Astrocyte of the spinal cord (primary cell): Measurements from ENCODE around the gene NRG2.

Source experiments
- DNase-seq: peaks from one replicate; pipeline ENCODE4 v3.0.0; 2011; ENCODE audit warnings: low read depth, low spot score
- H3K4me3 ChIP-seq: 2 replicates; pipeline ENCODE4 v1.5.1; 2011; ENCODE audit warnings: low read depth, mild to moderate bottlenecking, low read length, moderate library complexity
- CTCF ChIP-seq: IDR thresholded peaks from 2 replicates; pipeline ENCODE4 v1.5.1; 2012; ENCODE audit warnings: low read depth, mild to moderate bottlenecking, low read length, inconsistent platforms
- in situ Hi-C: cut with HindIII; loops from 2 replicates; pipeline ENCODE4 v1.10.0; 2017; ENCODE audit warnings: low sequenced_read_pairs

NRG2 gene

DNA sequence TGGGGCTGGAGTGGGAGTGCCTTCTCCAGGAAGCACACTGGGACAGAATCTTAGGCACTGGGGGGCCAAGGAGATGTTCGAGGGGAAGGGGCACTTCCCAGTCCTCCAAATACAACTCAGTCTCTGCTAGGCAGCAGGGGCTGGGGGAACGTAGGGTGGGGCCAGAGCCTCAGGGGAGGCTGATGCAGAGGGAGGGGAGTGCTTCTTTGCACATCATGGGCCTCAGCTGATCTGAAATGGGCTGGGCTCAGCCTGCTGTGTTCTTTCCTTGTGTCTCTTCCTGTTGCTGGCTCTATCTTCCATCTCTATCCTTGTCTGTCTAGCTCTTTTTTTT, 231.9 kb downstream of the NRG2 start:
- in situ Hi-C loops, result no loop called here

DNA sequence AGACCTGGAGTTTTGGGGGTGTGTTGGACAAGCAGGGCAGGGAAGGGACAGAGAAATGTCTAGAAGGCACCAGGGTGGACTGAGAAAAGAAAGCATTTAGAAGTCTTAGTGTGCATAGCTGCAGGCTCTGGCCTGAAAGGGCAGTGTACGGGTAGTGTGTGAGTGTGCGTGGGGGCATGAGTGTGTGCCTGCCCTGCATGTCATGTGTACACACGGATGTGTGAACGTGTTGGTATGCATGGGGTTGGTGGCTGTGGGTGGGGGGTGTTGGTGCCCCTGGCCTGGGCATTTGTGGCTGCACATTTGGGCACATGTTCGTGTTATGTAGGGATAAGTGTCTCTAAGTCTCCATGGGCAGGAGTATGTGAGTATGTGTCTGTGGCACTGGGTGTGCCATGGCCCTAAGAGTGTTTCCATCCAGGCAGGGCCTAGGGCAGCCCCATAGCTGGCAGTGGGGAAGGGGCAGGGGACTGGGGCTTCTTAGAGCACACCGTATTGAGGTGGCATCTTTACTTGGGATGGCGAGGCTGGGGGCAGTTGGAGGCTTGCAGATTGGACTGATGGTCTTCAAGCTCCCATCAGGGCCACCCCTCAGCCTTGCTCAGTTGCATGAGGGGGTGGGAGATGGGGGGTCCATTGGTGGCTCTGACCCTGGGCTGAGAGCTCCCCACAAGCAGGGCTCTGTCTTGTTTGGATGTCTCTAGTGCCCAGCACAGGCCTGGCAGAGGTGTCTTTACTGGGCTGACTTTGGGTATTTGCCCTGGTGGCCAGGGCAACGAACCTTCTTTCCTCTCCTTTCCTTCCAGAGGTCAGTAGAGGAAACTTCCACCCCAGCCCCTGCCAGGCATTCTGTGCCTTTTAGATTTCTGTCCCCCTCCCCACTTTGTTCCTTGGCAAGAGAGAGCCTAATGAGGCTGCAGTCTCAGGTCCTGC, 232.5 kb downstream of the NRG2 start:
- TF ChIP-seq CTCF, result no peak
- H3K4me3 ChIP-seq, result no peak overlapping the region
- DNase-seq, result no peak
- in situ Hi-C loops, result no loop called here

More for the DNA sequence above, 231.9 kb downstream of the NRG2 start:
- DNase-seq, result no peak
- no peak for TF ChIP-seq CTCF
- no peak overlapping the region for H3K4me3 ChIP-seq

DNA sequence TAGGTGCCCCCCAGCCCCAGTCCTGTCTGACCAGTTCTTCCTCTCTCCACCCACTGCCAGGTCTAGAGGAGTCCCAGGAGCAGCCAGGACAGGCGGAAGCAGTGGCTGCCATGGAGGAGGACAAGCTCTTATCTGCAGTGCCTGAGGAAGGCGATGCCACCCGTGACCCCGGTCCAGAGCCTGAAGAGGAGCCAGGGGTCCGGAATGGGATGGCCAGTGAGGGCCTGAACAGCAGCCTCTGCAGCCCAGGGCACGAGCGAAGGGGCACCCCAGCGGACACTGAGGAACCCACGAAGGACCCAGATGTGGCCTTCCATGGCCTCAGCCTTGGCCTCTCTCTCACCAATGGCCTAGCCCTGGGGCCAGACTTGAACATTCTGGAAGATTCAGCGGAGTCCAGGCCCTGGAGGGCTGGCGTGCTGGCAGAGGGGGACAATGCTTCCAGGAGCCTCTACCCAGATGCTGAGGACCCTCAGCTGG, 233.7 kb downstream of the NRG2 start:
- no peak for TF ChIP-seq CTCF
- in situ Hi-C loops, result no loop called here
- DNase-seq, result no peak
- no peak overlapping the region for H3K4me3 ChIP-seq

GRCh38 chr5:139808481-139809330, 234.4 kb downstream of the NRG2 start:
- H3K4me3 ChIP-seq, result no peak overlapping the region
- no peak for TF ChIP-seq CTCF
- in situ Hi-C loops, result no loop called here
- peak; percentile 17 for DNase-seq

- no peak for TF ChIP-seq CTCF
- in situ Hi-C loops, result no loop called here
These were observed 235.5 kb downstream of the NRG2 start for GRCh38 chr5:139807647-139808030.

GRCh38 chr5:139806726-139807646, 236.1 kb downstream of the NRG2 start:
- no peak overlapping the region for H3K4me3 ChIP-seq
- in situ Hi-C loops, result no loop called here
- no peak for TF ChIP-seq CTCF
- DNase-seq, result no peak

More at GRCh38 chr5:139807647-139808030, 235.5 kb downstream of the NRG2 start:
- DNase-seq, result no peak
- no peak overlapping the region for H3K4me3 ChIP-seq
